Stimulated activated CD8-positive, alpha-beta memory T cell treated with anti-CD3 and anti-CD28 coated beads, Interleukin-12 subunit alpha, Interleukin-12 subunit beta, amount 100 ng/mL, for 24 hours (primary cell): Measurements from ENCODE around the gene PTPN12.
"Not testable (repeated sequence)": the region's sequence is repeated elsewhere in the genome, so short reads cannot be mapped to it uniquely, and the experiment has no call there.

ENCODE experiments used
- DNase-seq: peaks from one replicate; pipeline ENCODE4 v3.0.0-alpha.2; 2020; ENCODE audit errors: extremely low read depth

PTPN12 gene

GRCh38 chr7:77579797-77580196 lies 42.7 kb downstream of the PTPN12 start:
- no peak for DNase-seq

- no peak for DNase-seq
These were observed 43.8 kb downstream of the PTPN12 start for GRCh38 chr7:77580762-77581350.

- DNase-seq = no peak
These were observed 50.2 kb downstream of the PTPN12 start for GRCh38 chr7:77587272-77587671.

GRCh38 chr7:77600952-77601351 lies 63.9 kb downstream of the PTPN12 start:
- DNase-seq = no peak

- DNase-seq = no peak
These were observed 69.5 kb downstream of the PTPN12 start for GRCh38 chr7:77606562-77606961.

GRCh38 chr7:77619314-77619713 lies 82.2 kb downstream of the PTPN12 start:
- DNase-seq = no peak

GRCh38 chr7:77626586-77627308 lies 89.7 kb downstream of the PTPN12 start:
- DNase-seq = no peak

GRCh38 chr7:77627309-77627676 lies 90.2 kb downstream of the PTPN12 start:
- no peak for DNase-seq

- DNase-seq = no peak
These were observed 92.7 kb downstream of the PTPN12 start for GRCh38 chr7:77629797-77630196.

- no peak for DNase-seq
These were observed 94.7 kb downstream of the PTPN12 start for GRCh38 chr7:77631820-77632219.

- no peak for DNase-seq
These were observed 107.7 kb downstream of the PTPN12 start for GRCh38 chr7:77644774-77645173.

- no peak for DNase-seq
These were observed 111.7 kb downstream of the PTPN12 start for GRCh38 chr7:77648742-77649338.

GRCh38 chr7:77649716-77650349 lies 112.7 kb downstream of the PTPN12 start:
- no peak for DNase-seq

GRCh38 chr7:77651575-77652162 lies 114.6 kb downstream of the PTPN12 start:
- DNase-seq = no peak

- not testable (repeated sequence) for DNase-seq
These were observed 115.7 kb downstream of the PTPN12 start for GRCh38 chr7:77652826-77653225.

GRCh38 chr7:77653572-77653971 lies 116.5 kb downstream of the PTPN12 start:
- DNase-seq = no peak

GRCh38 chr7:77655356-77655755 lies 118.3 kb downstream of the PTPN12 start:
- no peak for DNase-seq

- no peak for DNase-seq
These were observed 118.9 kb downstream of the PTPN12 start for GRCh38 chr7:77655836-77656455.

GRCh38 chr7:77657427-77658224 lies 120.5 kb downstream of the PTPN12 start:
- no peak for DNase-seq

GRCh38 chr7:77658928-77659327 lies 121.8 kb downstream of the PTPN12 start:
- DNase-seq = no peak

GRCh38 chr7:77661816-77662215 lies 124.7 kb downstream of the PTPN12 start:
- no peak for DNase-seq
